ENCODE measurements around the gene DSCAML1.
"Not testable (repeated sequence)": the region's sequence is repeated elsewhere in the genome, so short reads cannot be mapped to it uniquely, and the experiment has no call there.

The DSCAML1 gene

DNA sequence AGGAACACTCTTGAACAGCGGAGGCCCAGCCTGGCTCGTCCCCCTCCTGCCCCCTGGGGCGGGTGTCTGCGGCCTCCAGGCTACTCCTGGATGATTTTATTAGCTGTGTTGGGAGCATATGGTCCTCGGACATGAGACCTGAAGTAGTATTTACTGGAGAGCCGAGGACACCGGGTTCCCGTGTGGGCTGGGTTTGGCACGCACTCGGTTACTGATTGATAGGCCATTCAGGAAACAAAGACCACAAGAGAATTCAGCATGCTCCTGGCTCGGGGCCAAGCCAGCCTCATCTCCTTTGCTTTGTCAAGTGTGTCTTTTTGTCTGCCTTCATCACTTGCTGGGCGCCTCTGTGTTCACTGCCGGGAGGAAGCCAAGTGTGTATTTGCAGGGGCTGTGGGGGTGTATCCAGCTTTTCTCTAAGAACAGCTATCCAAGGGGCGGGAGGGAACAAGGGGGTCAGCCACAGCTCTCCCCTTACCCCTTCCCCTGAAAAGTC, 17.8 kb upstream of the DSCAML1 start:
- peak overlapping the region; percentile 96 for H3K9ac ChIP-seq (ENCODE audit: low read length)
- no peak overlapping the region for H2AFZ ChIP-seq (ENCODE audit: low read depth, low read length)

DNA sequence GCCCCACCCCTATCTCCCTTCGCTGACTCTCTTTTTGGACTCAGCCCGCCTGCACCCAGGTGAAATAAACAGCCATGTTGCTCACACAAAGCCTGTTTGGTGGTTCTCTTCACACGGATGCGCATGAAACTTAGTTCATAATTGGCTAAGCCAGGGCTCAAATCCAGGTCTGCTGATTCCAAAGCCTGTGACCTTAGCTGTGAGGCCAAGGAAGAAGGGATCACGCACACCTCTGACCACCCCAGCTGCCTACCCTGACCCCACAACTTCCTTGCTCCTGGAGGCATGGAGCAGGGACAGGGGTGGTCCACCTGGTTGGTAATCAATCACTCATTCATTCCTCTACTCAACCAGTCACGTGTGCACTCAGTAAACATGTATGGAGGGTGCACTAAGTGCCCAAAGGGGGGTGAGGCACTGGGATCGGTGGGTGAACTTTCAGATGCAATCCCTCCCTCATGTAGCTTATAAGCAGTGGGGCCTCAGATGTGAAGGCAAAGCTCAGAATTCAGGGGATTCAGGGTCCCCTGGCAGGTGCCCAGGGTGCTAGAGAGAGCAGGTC, 17.3 kb upstream of the DSCAML1 start:
- H3K4me1 ChIP-seq (ENCODE audit: low read length) = peaks cover 68% of the 10 kb centered on the region
- no peak overlapping the region for H2AFZ ChIP-seq (ENCODE audit: low read depth, low read length)
- peak overlapping the region; percentile 72 for H3K4me3 ChIP-seq (ENCODE audit: low read length)
- no peaks in the 10 kb centered on the region for H4K20me1 ChIP-seq (ENCODE audit: insufficient read depth, low read length)
- peak overlapping the region; percentile 97 for H3K27ac ChIP-seq (ENCODE audit: low read length)
- H3K36me3 ChIP-seq (replicated peaks; ENCODE audit: low read depth, low read length) = no peaks in the 10 kb centered on the region
- no peaks in the 10 kb centered on the region for H3K79me2 ChIP-seq (ENCODE audit: low read length)
- H3K9ac ChIP-seq (ENCODE audit: low read length) = peak overlapping the region; percentile 96
- H3K9me3 ChIP-seq (ENCODE audit: insufficient read depth, low read length) = no peaks in the 10 kb centered on the region
- no peaks in the 10 kb centered on the region for H3K27me3 ChIP-seq (ENCODE audit: low read depth, low read length)
- TF ChIP-seq EZH2phosphoT487 (IDR thresholded peaks at IDR 0.05; ENCODE audit: low read depth) = no peak
- TF ChIP-seq, protein P1, sequence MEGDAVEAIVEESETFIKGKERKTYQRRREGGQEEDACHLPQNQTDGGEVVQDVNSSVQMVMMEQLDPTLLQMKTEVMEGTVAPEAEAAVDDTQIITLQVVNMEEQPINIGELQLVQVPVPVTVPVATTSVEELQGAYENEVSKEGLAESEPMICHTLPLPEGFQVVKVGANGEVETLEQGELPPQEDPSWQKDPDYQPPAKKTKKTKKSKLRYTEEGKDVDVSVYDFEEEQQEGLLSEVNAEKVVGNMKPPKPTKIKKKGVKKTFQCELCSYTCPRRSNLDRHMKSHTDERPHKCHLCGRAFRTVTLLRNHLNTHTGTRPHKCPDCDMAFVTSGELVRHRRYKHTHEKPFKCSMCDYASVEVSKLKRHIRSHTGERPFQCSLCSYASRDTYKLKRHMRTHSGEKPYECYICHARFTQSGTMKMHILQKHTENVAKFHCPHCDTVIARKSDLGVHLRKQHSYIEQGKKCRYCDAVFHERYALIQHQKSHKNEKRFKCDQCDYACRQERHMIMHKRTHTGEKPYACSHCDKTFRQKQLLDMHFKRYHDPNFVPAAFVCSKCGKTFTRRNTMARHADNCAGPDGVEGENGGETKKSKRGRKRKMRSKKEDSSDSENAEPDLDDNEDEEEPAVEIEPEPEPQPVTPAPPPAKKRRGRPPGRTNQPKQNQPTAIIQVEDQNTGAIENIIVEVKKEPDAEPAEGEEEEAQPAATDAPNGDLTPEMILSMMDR (IDR thresholded peaks at IDR 0.05; ENCODE audit: low read depth, low read length) = no peak
- H3K4me2 ChIP-seq (ENCODE audit: low read length) = peak overlapping the region; percentile 95

More for the DNA sequence above, 17.8 kb upstream of the DSCAML1 start:
- Histone ChIP-seq H3K4me1 (ENCODE audit: low read length) (peaks cover 68% of the 10 kb centered on the region), H3K4me3 (ENCODE audit: low read length) (peak overlapping the region; percentile 72), H4K20me1 (ENCODE audit: insufficient read depth, low read length) (no peaks in the 10 kb centered on the region), H3K27ac (ENCODE audit: low read length) (peak overlapping the region; percentile 97), H3K4me2 (ENCODE audit: low read length) (peak overlapping the region; percentile 95), H3K36me3 (replicated peaks; ENCODE audit: low read depth, low read length) (no peaks in the 10 kb centered on the region), H3K27me3 (ENCODE audit: low read depth, low read length) (no peaks in the 10 kb centered on the region), H3K79me2 (ENCODE audit: low read length) (no peaks in the 10 kb centered on the region), H3K9me3 (ENCODE audit: insufficient read depth, low read length) (no peaks in the 10 kb centered on the region)
- TF ChIP-seq EZH2phosphoT487 (IDR thresholded peaks at IDR 0.05; ENCODE audit: low read depth) = no peak
- TF ChIP-seq, protein P1 (IDR thresholded peaks at IDR 0.05; ENCODE audit: low read depth, low read length) = no peak

DNA sequence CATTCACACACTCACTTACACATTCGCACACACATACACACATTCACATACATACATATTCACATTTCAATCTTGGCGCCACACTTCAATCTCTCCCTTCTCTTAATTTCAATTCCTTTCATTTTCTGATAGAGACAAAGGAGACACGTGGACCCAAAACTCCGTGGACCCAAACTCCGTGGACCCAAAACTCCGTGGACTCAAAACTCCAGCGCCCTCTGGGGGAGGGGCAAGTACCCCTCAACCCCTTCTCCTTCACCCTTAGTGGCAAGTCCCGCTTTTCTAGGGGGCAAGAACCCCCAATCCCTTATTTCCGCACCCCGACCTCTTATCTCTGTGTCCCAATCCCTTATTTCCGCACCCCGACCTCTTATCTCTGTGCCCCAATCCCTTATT, 13.0 kb upstream of the DSCAML1 start:
- Histone ChIP-seq H3K9ac (ENCODE audit: low read length) (peak overlapping the region; percentile 52; the same call in 1 of the 2 replicates), H3K4me3 (ENCODE audit: low read length) (peak overlapping the region; percentile 68), H3K4me2 (ENCODE audit: low read length) (peak overlapping the region; percentile 76), H3K4me1 (ENCODE audit: low read length) (peaks cover 48% of the 10 kb centered on the region)
- H3K9me3 ChIP-seq (ENCODE audit: insufficient read depth, low read length); H2AFZ ChIP-seq (ENCODE audit: low read depth, low read length); H3K79me2 ChIP-seq (ENCODE audit: low read length); H3K27ac ChIP-seq (ENCODE audit: low read length); H3K27me3 ChIP-seq (ENCODE audit: low read depth, low read length); H3K36me3 ChIP-seq (replicated peaks; ENCODE audit: low read depth, low read length); H4K20me1 ChIP-seq (ENCODE audit: insufficient read depth, low read length): not testable (repeated sequence)

DNA sequence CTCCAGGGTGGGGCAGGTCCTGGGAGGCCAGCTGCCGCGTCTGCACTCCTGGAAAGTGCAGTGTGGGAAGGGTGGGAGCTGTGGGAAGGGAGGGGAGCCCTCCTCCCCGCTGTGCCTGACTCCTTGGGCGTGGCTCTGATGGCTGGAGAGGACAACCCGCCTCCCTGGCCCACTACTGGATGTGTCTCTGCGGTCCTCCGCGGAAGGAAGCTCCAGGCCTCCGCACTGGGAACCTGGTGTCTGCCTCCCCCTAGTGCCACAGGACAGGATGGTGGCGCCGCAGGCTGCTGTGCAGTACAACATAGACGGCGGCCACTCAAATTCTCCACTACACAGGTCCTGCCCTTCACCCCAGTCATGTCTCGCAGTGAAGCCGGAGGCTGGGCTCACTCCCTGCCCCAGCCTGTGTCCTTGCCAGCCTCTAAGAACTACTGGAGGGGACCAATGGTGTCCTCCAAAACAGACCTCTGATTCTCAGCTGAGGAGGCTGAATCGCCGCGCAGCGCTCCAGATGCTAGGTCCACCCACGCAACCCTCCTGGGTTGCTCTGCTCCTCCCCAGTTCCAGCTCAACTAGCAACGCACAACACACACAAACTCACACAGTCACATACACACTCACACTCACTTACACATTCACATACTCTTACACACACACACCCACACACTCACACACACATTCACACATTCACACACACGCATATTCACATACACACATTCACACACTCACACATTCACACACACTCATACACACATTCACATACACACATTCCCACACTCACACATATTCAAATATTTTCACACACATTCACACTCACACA, 12.4 kb upstream of the DSCAML1 start:
- peak overlapping the region; percentile 76 for H3K4me2 ChIP-seq (ENCODE audit: low read length)

More for the DNA sequence above, 12.4 kb upstream of the DSCAML1 start:
- Histone ChIP-seq H4K20me1 (ENCODE audit: insufficient read depth, low read length) (no peaks in the 10 kb centered on the region), H3K4me1 (ENCODE audit: low read length) (peaks cover 42% of the 10 kb centered on the region), H3K9ac (ENCODE audit: low read length) (peak overlapping the region; percentile 52; the same call in 1 of the 2 replicates), H3K36me3 (replicated peaks; ENCODE audit: low read depth, low read length) (no peaks in the 10 kb centered on the region), H3K27ac (ENCODE audit: low read length) (no peak overlapping the region), H3K4me3 (ENCODE audit: low read length) (peak overlapping the region; percentile 68), H2AFZ (ENCODE audit: low read depth, low read length) (peak overlapping the region; percentile 81), H3K9me3 (ENCODE audit: insufficient read depth, low read length) (no peaks in the 10 kb centered on the region), H3K79me2 (ENCODE audit: low read length) (no peaks in the 10 kb centered on the region), H3K27me3 (ENCODE audit: low read depth, low read length) (no peaks in the 10 kb centered on the region)
- TF ChIP-seq, protein P1 (IDR thresholded peaks at IDR 0.05; ENCODE audit: low read depth, low read length) = peak; percentile 55
- TF ChIP-seq EZH2phosphoT487 (IDR thresholded peaks at IDR 0.05; ENCODE audit: low read depth) = no peak
